ENCODE results near the gene FRAS1.

DNA sequence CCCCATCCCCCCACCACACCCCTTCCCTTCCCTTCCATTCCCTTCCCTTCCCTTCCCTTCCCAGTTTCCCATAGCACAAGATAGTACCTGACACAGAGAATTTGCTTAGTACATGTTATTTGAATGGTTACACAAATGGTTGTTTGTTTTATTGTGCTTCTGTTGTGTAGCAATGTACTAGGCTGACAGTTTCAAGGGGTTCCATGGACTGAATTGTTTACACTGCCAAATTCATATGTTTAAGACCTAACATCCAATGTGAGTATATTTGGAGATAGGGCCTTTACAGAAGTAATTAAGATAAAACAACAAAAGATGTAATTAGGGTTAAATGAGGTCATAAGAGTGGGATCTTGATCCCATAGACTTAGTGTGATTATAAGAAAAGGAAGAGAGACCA lies 133.5 kb downstream of the FRAS1 start:
- TF ChIP-seq POLR2A (IDR thresholded peaks at IDR 0.05; ENCODE audit: low read depth, low read length) (no peak), PAX5 (IDR thresholded peaks at IDR 0.05; ENCODE audit: insufficient read depth, low read length, severe bottlenecking) (no peak)

All from GM12891 (cell line).